GM10248 (cell line): ENCODE results near the gene WDR54.
A peak's percentile ranks its signal among the peaks of the same experiment; 100 is the strongest.
"Not testable (repeated sequence)": the region's sequence is repeated elsewhere in the genome, so short reads cannot be mapped to it uniquely, and the experiment has no call there.

Experiments
- CTCF ChIA-PET: fragments of 300-600 bp; sonication (Branson Sonifier 250); formaldehyde crosslinking; extraction: SDS; loops from one replicate; lab custom pipeline; 2021; ENCODE audit warnings: antibody characterized with exemption; lab: Yijun Ruan, JAX
- POLR2A ChIA-PET: fragments of 350-650 bp; sonication (Branson Sonifier 250); formaldehyde crosslinking; extraction: SDS; loops from one replicate; lab custom pipeline; 2020; ENCODE audit warnings: antibody characterized with exemption; lab: Yijun Ruan, JAX
- DNase-seq: peaks from one replicate; pipeline ENCODE4 v3.0.0; 2012; ENCODE audit errors: extremely low spot score
- CTCF ChIP-seq: IDR thresholded peaks from 2 replicates; pipeline ENCODE4 v1.5.1; 2012; ENCODE audit warnings: mild to moderate bottlenecking, low read depth; ENCODE audit errors: extremely low read depth, missing control alignments, control extremely low read depth

Gene WDR54

DNA sequence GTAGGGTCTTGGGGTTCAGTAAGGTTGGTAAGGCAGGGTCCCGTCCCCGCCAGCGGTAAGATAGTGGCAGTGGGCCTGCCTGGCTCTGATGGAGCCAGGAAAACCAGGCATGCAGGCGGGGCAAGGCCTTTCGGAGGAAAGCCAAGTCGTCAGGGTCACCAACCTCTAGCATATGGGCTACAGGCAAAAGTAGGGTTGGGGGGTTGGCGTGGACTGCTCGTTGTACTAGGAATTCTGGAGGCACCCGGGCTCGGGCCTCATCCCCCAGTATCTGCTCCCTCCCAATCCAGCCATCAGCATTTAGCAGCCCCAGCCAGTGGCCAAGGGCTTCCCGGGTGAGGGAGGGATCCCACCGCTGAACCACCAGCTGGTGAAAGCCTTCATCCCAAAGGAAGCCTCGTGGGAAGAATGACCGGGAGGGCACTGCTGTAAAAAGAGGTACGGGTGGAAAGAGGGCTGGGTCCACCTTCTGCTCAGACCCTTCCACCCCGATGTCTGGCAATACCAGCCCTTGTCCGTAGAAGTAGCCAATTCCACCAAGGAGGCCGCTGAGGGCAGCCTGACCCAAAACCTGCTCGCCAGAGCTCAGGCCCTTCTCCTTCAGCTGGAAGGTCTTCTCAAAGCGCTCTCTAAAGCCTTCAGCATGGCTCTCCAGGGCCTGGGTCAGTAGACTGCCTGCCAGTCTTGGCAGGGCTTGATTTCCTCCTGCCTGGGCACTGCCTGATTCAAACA, 40.7 kb downstream of the WDR54 start:
- TF ChIP-seq CTCF: no peak
- no peak for DNase-seq
- ChIA-PET POLR2A (no interaction called here), CTCF (interaction anchor here (1.2 to 2.3 kb wide), 4 partner anchors 14 to 125 kb away, joined by 3 to 4 read pairs (median 4); no protein-coding TSS in a partner anchor)

GRCh38 chr2:74462786-74463105, 41.2 kb downstream of the WDR54 start:
- POLR2A ChIA-PET: no interaction called here
- no peak for DNase-seq
- no peak for TF ChIP-seq CTCF
- CTCF ChIA-PET: interaction anchor here (2.3 kb wide), 1 partner anchor 15 kb away, joined by 4 read pairs; no protein-coding TSS in a partner anchor

- no peak for TF ChIP-seq CTCF
- POLR2A ChIA-PET: no interaction called here
- CTCF ChIA-PET: interaction anchor here (1.0 to 2.2 kb wide), 5 partner anchors 10 to 18 kb away, joined by 3 to 12 read pairs (median 3); partner anchors contain the start of genes CCDC142, INO80B and TTC31
- DNase-seq: no peak
Observed at GRCh38 chr2:74464406-74464805, 42.9 kb downstream of the WDR54 start.

GRCh38 chr2:74470742-74471141, 49.2 kb downstream of the WDR54 start:
- POLR2A ChIA-PET: interaction anchor here (2.3 kb wide), 1 partner anchor 12 kb away, joined by 8 read pairs; the partner anchor contains the start of gene WBP1
- DNase-seq, CTCF ChIA-PET: not testable (repeated sequence)

- TF ChIP-seq CTCF: no peak
- POLR2A ChIA-PET: interaction anchor here (0.6 to 2.3 kb wide), 3 partner anchors 11 to 178 kb away, joined by 4 to 8 read pairs (median 6); partner anchors contain the start of genes CCDC142, TTC31 and WBP1
- CTCF ChIA-PET: interaction anchor here (1.8 to 3.5 kb wide), 3 partner anchors 11 to 115 kb away, joined by 4 to 27 read pairs (median 24); partner anchors contain the start of genes CCDC142 and TTC31
- DNase-seq: no peak
Observed at GRCh38 chr2:74471332-74472065, 50.0 kb downstream of the WDR54 start.

- DNase-seq: peak; percentile 88
- CTCF ChIA-PET: interaction anchor here (1.0 to 4.1 kb wide), 6 partner anchors 10 to 114 kb away, joined by 3 to 27 read pairs (median 14); partner anchors contain the start of genes CCDC142, INO80B, TTC31 and WBP1
- TF ChIP-seq CTCF: no peak
- POLR2A ChIA-PET: interaction anchor here (0.8 to 2.3 kb wide), 3 partner anchors 10 to 66 kb away, joined by 3 to 8 read pairs (median 4); partner anchors contain the start of genes CCDC142, TTC31 and WBP1
Observed at GRCh38 chr2:74472086-74472944, 50.8 kb downstream of the WDR54 start, which contains the start of gene MRPL53. Gene MRPL53 (minus strand): TSS chr2:74472680. CDS start chr2:74472660, 20 bp downstream.
